Activated naive CD8-positive, alpha-beta T cell treated with anti-CD3 and anti-CD28 coated beads, Interleukin-2, amount 50 U/mL, for 24 hours (primary cell): ENCODE measurements around the gene C15orf61.

ENCODE experiments used
- ATAC-seq: fragments of 150-1000 bp; cut with Tn5 transposase; one replicate; pipeline ENCODE4 v1.10.0; 2021
- DNase-seq: peaks from one replicate; pipeline ENCODE4 v3.0.0; 2021
- H3K27ac Mint-ChIP-seq: one replicate; pipeline ENCODE4 v1.8.0; 2021; ENCODE audit warnings: mild to moderate bottlenecking, mixed read lengths
- H3K27me3 Mint-ChIP-seq: one replicate; pipeline ENCODE4 v1.8.0; 2021; ENCODE audit warnings: mixed read lengths
- H3K36me3 Mint-ChIP-seq: one replicate; pipeline ENCODE4 v1.8.0; 2021; ENCODE audit warnings: low read depth, mixed read lengths
- H3K4me1 Mint-ChIP-seq: one replicate; pipeline ENCODE4 v1.8.0; 2021; ENCODE audit warnings: mixed read lengths
- H3K4me3 Mint-ChIP-seq: one replicate; pipeline ENCODE4 v1.8.0; 2021; ENCODE audit warnings: mild to moderate bottlenecking, moderate library complexity, mixed read lengths
- H3K9me3 Mint-ChIP-seq: one replicate; pipeline ENCODE4 v1.8.0; 2021; ENCODE audit warnings: mixed read lengths

Gene C15orf61

DNA sequence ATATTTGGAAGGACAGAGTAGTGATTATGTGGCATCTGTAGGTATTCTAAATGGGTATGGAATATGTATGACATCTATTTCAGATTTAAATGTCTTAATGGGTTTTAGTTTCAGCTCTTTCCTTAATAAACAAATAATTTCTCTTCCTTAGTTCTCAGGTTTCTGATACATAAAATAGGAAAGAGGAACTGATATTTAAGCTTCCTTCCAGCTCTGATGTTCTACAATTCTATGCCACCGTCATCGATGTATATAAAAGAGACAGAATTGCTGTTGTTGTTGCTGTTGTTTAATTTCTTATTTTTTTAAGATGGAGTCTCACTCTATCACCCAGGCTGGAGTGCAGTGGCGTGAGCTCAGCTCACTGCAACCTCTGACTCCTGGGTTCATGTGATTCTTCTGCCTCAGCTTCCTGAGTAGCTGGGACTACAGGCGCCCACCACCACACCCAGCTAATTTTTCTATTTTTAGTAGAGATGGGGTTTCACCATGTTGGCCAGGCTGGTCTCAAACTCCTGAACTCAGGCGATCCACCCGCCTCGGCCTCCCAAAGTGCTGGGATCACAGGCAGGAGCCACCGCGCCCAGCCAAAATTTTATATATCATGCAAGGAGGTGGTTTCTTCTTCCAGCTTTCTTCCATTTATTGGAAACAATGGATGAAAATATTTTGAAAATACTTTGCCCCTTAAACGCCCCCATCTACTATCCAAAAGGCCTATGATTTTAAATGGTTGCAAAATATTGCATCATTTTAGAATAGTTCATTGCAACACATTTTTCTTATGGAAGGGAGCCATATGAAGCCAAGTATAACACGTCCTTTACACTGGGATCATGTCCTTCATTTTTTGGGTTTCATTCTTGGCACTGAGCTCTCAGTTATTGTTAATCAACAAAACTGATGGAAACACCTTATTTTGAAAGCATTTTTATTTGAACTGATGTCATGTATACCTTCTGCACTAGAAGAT, 13.9 kb upstream of the C15orf61 start:
- H3K36me3 Mint-ChIP-seq: peaks cover 9% of the 10 kb centered on the region
- H3K27ac Mint-ChIP-seq: no peak overlapping the region
- H3K27me3 Mint-ChIP-seq: no peaks in the 10 kb centered on the region
- peaks cover 4% of the 10 kb centered on the region for H3K4me1 Mint-ChIP-seq
- H3K9me3 Mint-ChIP-seq: no peaks in the 10 kb centered on the region
- no peak for DNase-seq
- no peak for ATAC-seq
- H3K4me3 Mint-ChIP-seq: no peak overlapping the region

DNA sequence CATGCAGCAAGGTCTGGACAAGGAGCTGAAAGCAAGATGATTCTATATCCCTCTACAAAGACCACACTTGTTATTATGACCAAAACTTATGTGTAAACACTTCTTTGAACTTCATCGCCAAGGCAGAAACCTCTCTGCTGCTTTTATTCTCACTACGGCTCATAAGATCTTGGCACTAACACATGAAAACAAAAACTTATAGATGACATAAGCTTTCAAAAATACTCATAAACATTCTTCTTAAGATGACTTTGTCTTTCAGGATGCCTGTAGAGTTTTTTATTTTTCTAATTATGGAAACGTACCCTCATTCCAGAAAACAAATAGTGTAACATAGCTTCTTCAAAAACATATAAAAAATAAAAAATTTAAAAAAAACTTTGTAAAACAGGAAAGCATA, 12.5 kb upstream of the C15orf61 start:
- no peaks in the 10 kb centered on the region for H3K9me3 Mint-ChIP-seq
- H3K4me1 Mint-ChIP-seq: peaks cover 4% of the 10 kb centered on the region
- ATAC-seq (no peak), DNase-seq (no peak)
- no peak overlapping the region for H3K27ac Mint-ChIP-seq
- no peaks in the 10 kb centered on the region for H3K27me3 Mint-ChIP-seq
- no peak overlapping the region for H3K4me3 Mint-ChIP-seq
- peaks cover 17% of the 10 kb centered on the region for H3K36me3 Mint-ChIP-seq

DNA sequence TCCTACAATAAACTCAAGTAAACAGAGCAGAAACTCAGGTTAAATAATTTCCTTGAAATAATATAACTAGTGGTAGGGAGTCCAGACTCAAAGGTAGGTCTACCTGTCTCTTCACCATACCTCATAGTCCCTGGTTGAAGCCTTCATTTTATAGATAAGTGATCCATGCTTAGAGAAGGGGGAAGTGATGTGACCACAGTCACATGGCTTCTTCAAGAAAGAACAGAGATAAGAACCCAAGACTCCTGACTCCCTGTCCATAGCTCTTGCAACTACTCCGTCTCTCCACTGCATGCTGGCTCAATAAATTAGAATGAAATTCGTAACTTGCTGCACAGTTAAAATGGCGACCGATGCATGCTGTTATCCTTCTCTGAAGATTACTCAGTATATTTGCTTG, 11.0 kb upstream of the C15orf61 start:
- ATAC-seq (no peak), DNase-seq (no peak)
- H3K4me3 Mint-ChIP-seq: no peak overlapping the region
- no peak overlapping the region for H3K27ac Mint-ChIP-seq
- H3K4me1 Mint-ChIP-seq: peaks cover 4% of the 10 kb centered on the region
- H3K27me3 Mint-ChIP-seq: no peaks in the 10 kb centered on the region
- H3K9me3 Mint-ChIP-seq: no peaks in the 10 kb centered on the region
- peaks cover 27% of the 10 kb centered on the region for H3K36me3 Mint-ChIP-seq

DNA sequence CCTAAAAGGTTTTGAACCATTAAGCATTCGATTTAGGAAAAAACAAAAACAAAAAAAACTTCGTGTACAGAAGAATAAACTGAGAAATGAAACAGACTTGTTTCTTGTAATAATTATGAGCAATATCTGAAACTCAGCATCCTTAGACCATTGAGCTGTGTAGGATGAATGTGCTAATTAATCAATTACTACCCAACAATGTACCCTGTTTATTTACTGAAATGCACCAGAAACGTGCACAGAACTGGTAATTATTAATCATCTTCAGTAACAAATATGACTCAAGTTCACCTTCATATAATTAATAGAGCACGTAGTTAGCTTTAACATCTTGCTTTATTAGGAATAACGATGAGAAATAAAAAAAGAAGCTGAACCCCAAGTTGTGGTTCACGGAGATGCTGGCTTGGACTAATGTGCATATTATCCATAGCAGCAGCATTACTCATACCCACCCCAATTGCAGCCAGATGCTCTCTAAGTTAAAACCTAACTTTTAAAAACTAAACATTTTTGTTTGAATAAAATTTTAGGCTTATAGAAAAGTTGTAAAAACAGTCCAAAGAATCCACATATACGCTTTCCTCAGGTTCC, 10.2 kb upstream of the C15orf61 start:
- no peak for ATAC-seq
- H3K27ac Mint-ChIP-seq: no peak overlapping the region

DNA sequence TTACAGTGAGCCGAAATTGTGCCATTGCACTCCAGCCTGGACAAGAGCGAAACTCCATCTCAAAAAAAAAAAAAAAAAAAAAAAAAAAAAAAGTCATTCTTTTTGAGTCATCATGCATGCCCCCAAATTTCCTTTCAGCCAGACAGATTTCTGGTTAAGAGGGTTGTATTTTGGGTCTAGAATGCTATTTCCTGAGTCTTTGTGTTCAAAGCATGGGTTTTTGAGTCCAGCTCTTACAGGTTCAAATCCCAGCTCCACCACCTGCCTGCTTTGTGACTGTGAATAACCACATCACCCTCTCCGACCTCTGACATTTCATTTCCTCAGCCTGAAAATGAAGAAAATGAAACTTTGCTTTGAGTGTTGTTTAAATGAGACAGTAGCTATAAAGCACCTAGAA, 9.3 kb upstream of the C15orf61 start:
- Mint-ChIP-seq H3K4me3 (no peak overlapping the region), H3K36me3 (peaks cover 30% of the 10 kb centered on the region), H3K27ac (no peak overlapping the region), H3K27me3 (no peaks in the 10 kb centered on the region), H3K9me3 (no peaks in the 10 kb centered on the region), H3K4me1 (peaks cover 4% of the 10 kb centered on the region)
- DNase-seq (no peak), ATAC-seq (no peak)

More for the DNA sequence above, 10.2 kb upstream of the C15orf61 start:
- no peak overlapping the region for H3K4me3 Mint-ChIP-seq
- peaks cover 30% of the 10 kb centered on the region for H3K36me3 Mint-ChIP-seq
- no peak for DNase-seq
- no peaks in the 10 kb centered on the region for H3K27me3 Mint-ChIP-seq
- H3K4me1 Mint-ChIP-seq: peaks cover 4% of the 10 kb centered on the region
- H3K9me3 Mint-ChIP-seq: no peaks in the 10 kb centered on the region

DNA sequence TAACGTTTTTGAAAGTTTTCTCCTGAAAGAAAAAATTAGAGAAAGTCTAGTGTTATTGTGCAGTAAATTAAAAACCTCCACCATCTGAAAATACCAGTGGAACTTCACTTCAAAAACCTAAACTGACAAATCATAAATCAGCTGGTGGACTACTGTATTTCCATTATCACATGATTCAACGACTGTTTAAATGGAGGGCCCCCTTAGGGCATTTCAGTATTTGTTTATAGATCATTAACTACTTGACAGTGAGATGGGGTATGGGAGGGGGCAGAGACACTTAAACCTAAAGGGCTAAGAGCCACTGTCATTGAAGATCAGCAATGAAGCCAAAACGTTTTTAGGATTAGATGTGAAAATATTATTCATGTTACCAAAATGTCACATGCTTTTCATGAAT, 8.8 kb upstream of the C15orf61 start:
- H3K27ac Mint-ChIP-seq: no peak overlapping the region
- peaks cover 30% of the 10 kb centered on the region for H3K36me3 Mint-ChIP-seq
- no peaks in the 10 kb centered on the region for H3K27me3 Mint-ChIP-seq
- DNase-seq: no peak
- H3K4me1 Mint-ChIP-seq: peaks cover 4% of the 10 kb centered on the region
- H3K4me3 Mint-ChIP-seq: no peak overlapping the region
- no peak for ATAC-seq
- H3K9me3 Mint-ChIP-seq: no peaks in the 10 kb centered on the region

DNA sequence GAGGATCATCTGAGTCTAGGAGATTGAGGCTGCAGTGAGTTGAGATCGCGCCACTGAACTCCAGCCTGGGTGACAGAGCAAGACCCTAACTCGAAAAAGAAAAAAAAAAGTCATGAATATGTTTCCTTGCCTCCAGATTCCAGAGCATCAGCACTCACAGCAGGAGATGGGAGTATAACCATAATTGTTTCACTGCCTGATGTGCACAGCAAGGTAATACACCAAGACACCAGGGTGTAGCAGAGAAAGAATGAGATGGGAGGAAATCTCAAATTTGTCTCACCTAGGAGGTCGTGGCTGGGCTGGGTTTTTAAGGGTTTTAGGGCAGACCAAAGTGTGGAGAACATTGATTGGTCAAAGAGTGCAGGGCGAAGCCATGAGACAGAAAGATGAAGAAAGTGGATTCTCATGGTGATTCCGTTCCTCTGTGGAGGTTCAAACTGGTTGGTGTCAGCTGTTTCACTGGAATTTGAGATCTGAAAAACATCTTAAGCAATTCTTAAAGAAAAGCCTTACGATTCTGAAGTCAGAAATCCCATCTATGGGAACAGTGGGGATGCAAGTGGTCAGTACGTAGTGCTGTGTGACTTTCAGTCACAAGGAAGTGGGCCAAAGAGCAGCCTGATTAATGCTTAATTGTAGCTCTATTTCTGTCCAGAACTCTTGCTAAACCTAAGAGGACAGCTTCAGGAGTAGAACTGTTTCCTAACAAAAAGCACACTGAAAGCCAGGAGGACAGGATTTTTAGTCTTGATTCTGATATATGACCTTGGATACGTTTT, 7.8 kb upstream of the C15orf61 start:
- H3K4me3 Mint-ChIP-seq: no peak overlapping the region
- H3K4me1 Mint-ChIP-seq: peaks cover 4% of the 10 kb centered on the region
- peaks cover 30% of the 10 kb centered on the region for H3K36me3 Mint-ChIP-seq
- no peak for ATAC-seq
- no peak overlapping the region for H3K27ac Mint-ChIP-seq
- no peak for DNase-seq
- H3K9me3 Mint-ChIP-seq: no peaks in the 10 kb centered on the region
- no peaks in the 10 kb centered on the region for H3K27me3 Mint-ChIP-seq

DNA sequence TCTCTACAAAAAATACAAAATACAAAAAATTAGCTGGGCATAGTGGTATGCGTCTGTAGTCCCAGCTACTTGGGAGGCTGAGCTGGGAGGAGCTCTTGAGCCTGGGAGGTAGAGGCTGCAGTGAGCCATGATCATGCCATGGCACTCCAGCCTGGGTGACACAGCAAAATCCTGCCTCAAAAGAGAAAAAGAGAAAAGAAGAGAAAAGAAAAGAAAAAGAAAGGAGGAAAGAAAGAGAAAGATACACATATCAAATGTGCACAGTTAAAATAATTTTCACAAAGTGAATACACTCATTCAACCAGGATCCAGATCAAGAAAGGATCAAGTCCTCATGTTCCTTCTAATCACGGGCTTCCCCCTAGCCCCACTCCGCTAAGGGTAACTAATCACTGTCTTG, 5.8 kb upstream of the C15orf61 start:
- Mint-ChIP-seq H3K4me3 (no peak overlapping the region), H3K4me1 (peaks cover 4% of the 10 kb centered on the region), H3K36me3 (peaks cover 28% of the 10 kb centered on the region), H3K27ac (peak overlapping the region; percentile 10), H3K27me3 (no peaks in the 10 kb centered on the region), H3K9me3 (no peaks in the 10 kb centered on the region)
- no peak for DNase-seq
- no peak for ATAC-seq

DNA sequence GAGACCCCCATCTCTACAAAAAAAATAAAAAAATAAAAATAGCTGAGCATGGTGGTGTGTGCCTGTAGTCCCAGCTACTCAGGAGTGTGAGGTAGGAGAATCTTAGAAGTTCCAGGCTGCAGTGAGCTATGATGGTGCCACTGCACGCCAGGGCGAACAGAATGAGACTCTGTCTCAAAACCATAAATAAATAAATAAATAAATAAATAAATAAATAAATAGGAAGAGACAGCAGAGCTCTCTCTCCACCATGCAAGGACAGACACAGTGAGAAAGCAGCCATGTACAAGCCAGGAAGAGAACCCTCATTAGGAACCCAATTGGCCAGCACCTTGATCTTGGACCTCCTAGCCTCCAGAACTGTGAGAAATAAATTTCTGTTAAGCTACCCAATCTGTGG, 5.4 kb upstream of the C15orf61 start:
- Mint-ChIP-seq H3K27me3 (no peaks in the 10 kb centered on the region), H3K9me3 (no peaks in the 10 kb centered on the region), H3K36me3 (peaks cover 25% of the 10 kb centered on the region), H3K4me1 (peaks cover 5% of the 10 kb centered on the region), H3K4me3 (no peak overlapping the region), H3K27ac (no peak overlapping the region)
- ATAC-seq: no peak
- DNase-seq: no peak

DNA sequence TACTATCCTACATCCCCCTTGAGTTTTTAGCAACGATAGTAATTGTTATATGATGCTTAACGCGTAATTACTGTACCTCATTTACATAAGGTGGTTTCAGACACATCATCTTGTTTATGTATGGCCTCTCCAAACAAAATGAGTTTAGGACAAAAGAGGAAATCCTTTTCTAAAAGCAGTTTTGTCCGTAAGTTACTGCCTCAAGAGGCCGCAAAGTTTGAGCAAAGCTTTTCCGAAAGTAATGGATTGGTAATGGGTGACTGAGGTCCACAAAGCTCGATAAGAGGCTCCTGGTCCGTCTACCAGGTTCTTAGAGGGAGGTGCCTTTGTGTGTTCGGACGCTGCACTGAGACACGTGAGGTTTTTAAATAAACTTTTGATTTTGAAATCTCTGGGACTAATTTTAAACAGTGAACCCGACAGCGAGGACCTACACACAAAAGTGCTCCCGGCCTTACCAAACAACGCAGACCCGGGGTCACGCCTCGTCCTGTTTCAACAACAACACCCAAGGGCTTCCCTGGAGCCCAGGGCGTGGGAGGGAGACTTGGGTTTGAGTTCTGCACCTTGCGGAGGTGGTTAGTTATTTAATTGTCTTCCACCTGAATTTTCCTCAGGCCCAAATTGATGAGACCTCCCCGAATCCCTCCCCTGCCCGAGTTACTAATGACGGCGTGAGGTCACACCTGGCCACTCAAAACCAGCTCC, 456 bp upstream of the C15orf61 start:
- Mint-ChIP-seq H3K9me3 (no peaks in the 10 kb centered on the region), H3K36me3 (peaks cover 5% of the 10 kb centered on the region), H3K27me3 (no peaks in the 10 kb centered on the region), H3K4me1 (peaks cover 27% of the 10 kb centered on the region), H3K4me3 (peak overlapping the region; percentile 96), H3K27ac (peak overlapping the region; percentile 88)
- ATAC-seq (no peak), DNase-seq (no peak)

DNA sequence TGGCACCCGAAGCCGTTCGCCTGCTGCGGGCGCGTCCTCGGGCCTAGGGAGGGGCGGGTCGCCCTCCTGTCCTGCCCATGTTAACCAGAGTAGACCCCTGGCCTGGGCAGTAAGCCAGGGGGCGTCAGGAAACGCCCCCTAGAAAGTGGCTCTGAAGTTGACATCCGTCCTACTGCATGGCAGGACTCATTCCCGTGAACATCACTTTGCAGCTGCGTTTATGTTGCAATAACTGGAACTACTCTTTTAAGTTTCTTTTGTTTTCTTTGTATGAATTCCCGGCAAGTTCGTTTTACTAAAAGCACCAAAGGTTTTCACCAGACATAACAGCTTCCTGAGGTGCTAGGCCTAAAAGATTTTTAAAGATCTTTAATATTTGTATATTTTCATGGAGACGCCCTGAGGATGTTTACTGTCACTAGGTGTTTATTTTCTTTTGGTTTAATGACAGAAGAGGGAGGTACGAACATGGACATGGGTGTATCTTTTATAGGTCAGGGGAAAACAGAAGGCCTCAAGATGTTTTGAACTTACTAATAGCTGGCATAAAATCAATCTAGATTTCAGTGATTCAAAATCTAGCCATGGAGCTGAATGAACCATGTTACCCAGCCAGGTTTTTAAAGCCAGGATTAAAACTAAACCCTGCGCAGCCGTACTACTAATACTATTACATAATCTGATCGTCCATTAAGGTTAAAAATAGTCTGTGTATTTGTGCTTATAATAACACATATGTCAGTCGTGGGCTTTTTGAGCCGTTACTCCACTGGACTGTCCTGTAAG, 1.0 kb downstream of the C15orf61 start:
- no peaks in the 10 kb centered on the region for H3K27me3 Mint-ChIP-seq
- H3K4me3 Mint-ChIP-seq: peak overlapping the region; percentile 96
- H3K36me3 Mint-ChIP-seq: peaks cover 5% of the 10 kb centered on the region
- no peak for DNase-seq
- peaks cover 29% of the 10 kb centered on the region for H3K4me1 Mint-ChIP-seq
- no peaks in the 10 kb centered on the region for H3K9me3 Mint-ChIP-seq
- ATAC-seq: no peak
- peak overlapping the region; percentile 97 for H3K27ac Mint-ChIP-seq

DNA sequence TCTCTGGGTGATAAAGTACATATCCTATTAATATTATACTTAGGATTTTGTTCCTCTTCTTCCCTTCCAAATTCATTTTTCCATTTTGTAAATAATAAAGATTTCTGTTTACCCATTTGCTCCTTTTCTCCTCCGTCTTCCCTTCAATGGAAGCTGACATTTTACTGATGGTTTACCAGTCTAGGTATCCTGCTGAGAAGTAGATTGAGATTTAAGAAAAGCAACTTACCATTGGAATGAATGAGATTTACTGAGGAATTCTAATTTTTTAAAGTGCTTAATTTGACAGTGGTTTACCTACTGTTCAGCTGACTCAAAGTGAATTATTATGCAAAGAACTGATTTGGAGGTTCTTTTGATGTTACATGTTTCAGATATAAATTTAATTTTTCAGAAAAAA, 2.4 kb downstream of the C15orf61 start:
- H3K4me3 Mint-ChIP-seq: peak overlapping the region; percentile 96
- ATAC-seq (no peak), DNase-seq (no peak)
- H3K9me3 Mint-ChIP-seq: no peaks in the 10 kb centered on the region
- peaks cover 29% of the 10 kb centered on the region for H3K4me1 Mint-ChIP-seq
- peaks cover 5% of the 10 kb centered on the region for H3K36me3 Mint-ChIP-seq
- H3K27ac Mint-ChIP-seq: no peak overlapping the region
- no peaks in the 10 kb centered on the region for H3K27me3 Mint-ChIP-seq

DNA sequence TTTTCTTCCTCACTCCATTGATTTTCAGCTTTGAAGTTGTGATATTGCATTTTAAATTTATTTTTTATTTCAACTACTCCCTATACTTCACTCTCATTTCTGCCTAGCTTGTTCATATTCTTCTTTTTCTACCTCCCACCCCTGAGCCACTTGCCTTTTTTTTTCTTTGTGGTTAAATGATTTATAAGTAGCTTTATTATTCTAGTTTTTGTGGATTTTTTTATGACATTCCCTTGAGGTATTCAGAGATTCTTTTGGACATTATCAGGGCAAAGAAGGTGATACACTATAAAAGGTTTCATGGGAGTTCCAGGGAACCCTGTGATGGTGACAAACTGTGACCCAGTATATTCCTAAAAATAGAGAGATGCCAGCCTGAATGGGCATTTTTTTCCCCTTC, 3.3 kb downstream of the C15orf61 start:
- Mint-ChIP-seq H3K27me3 (no peaks in the 10 kb centered on the region), H3K4me3 (no peak overlapping the region), H3K9me3 (no peaks in the 10 kb centered on the region), H3K4me1 (peaks cover 29% of the 10 kb centered on the region), H3K36me3 (peaks cover 5% of the 10 kb centered on the region), H3K27ac (no peak overlapping the region)
- DNase-seq (no peak), ATAC-seq (no peak)

DNA sequence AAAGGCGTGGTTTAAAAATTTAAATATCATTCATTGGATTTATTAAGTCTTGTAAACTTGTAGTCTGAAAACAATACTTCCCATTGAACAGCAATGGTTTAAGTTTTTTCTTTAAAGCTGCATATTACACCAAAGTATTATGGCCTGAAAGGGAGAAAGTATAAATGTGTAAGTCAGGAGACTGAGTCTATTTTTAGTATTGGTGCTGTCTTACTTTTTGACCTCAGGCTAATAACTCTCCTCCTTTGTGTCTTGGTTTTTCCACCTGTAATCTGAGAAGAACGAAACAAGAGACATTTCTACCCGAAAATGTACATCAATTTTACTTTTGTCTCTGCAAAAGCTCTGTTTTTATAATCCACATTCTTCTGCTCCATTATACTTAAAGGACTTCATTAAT, 7.6 kb downstream of the C15orf61 start:
- Mint-ChIP-seq H3K36me3 (peaks cover 9% of the 10 kb centered on the region), H3K4me1 (peaks cover 16% of the 10 kb centered on the region), H3K27ac (no peak overlapping the region), H3K4me3 (no peak overlapping the region), H3K27me3 (no peaks in the 10 kb centered on the region), H3K9me3 (no peaks in the 10 kb centered on the region)
- ATAC-seq (no peak), DNase-seq (no peak)
